GM12864 (cell line): ENCODE data around the gene FMN1.

Source experiments
- DNase-seq: peaks from one replicate; pipeline ENCODE4 v3.0.0-alpha.2; 2011; ENCODE audit warnings: low read depth
- H3K4me3 ChIP-seq: 2 replicates; pipeline ENCODE4 v1.5.1; 2011; ENCODE audit warnings: mild to moderate bottlenecking, low read depth, low read length, control low read depth
- CTCF ChIP-seq: IDR thresholded peaks from 2 replicates; pipeline ENCODE4 v1.5.1; 2011; ENCODE audit warnings: low read depth, mild to moderate bottlenecking, moderate library complexity, low read length, control low read depth, inconsistent platforms; ENCODE audit errors: missing control alignments

The FMN1 gene

DNA sequence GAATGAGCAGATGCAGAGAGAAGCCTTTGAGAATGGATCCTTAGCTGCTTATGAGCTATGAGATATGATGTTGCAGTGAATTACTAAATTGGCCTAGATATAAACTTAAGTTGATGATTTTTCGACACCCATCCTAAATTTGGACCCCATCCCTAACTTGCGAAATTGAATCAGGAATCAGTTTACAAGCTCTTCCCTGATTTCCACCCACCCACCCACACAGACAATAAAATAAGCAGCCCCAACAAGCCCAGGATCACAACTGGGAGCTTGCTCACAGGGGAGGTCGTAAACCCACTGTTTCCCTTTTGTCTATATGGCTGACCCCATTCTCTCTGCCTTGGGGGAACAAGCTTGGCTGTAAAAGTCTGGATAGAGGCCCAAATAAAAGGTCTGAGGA is 419.4 kb downstream of the FMN1 start:
- no peak for TF ChIP-seq CTCF
- no peak overlapping the region for H3K4me3 ChIP-seq
- DNase-seq = no peak

- DNase-seq = no peak
- H3K4me3 ChIP-seq = no peak overlapping the region
- no peak for TF ChIP-seq CTCF
Observed at GRCh38 chr15:32774022-32774421, 420.5 kb downstream of the FMN1 start.

GRCh38 chr15:32767236-32767635 is 427.3 kb downstream of the FMN1 start:
- no peak for TF ChIP-seq CTCF
- no peak overlapping the region for H3K4me3 ChIP-seq
- DNase-seq = no peak

- no peak overlapping the region for H3K4me3 ChIP-seq
- no peak for TF ChIP-seq CTCF
- no peak for DNase-seq
Observed at GRCh38 chr15:32766101-32766500, 428.4 kb downstream of the FMN1 start.

GRCh38 chr15:32765236-32765635 is 429.3 kb downstream of the FMN1 start:
- no peak for DNase-seq

DNA sequence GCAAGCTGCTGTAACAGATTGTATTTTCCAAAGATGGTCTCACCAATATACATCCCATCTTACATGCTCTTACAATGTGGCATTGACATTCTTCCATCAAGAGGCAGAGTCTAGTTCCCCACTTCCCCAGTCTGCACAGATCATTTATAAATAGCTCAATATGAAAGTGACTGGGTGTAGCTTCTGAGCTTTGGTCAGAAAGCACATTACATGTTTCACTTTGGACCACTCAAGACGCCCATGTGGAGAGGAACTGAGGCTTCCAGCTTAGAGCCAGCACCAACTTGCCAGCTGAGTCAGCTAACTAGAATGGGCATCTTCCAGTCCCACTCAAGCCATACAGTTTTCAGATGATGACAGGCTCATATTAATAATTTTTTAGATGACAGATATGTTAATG is 431.2 kb downstream of the FMN1 start:
- no peak for TF ChIP-seq CTCF
- peak; percentile 19 for DNase-seq
- no peak overlapping the region for H3K4me3 ChIP-seq

More at GRCh38 chr15:32765236-32765635, 429.3 kb downstream of the FMN1 start:
- H3K4me3 ChIP-seq = no peak overlapping the region
- no peak for TF ChIP-seq CTCF

GRCh38 chr15:32757426-32757825 is 437.1 kb downstream of the FMN1 start:
- H3K4me3 ChIP-seq = no peak overlapping the region
- no peak for TF ChIP-seq CTCF
- DNase-seq = no peak
